B cell (primary cell): ENCODE results near the gene OSR1. TPM values are rescaled to one million over a fixed set of nuclear protein-coding genes. Genes with fewer than 3 reads are reported as not detected.

Source experiments
- ATAC-seq: fragments of 200-7000 bp; cut with Tn5 transposase; one replicate; pipeline ENCODE4 v1.10.0; 2021; ENCODE audit warnings: low read depth, mild to moderate bottlenecking, moderate number of reproducible peaks, moderate library complexity
- CTCF ChIA-PET: fragments of 350-600 bp; sonication (Branson Sonifier 250); formaldehyde crosslinking; loops from one replicate; lab custom pipeline; 2021; ENCODE audit warnings: antibody characterized with exemption, inconsistent platforms; lab: Charles Lee
- POLR2A ChIA-PET: fragments of 350-600 bp; sonication (Branson Sonifier 250); formaldehyde crosslinking; loops from one replicate; lab custom pipeline; 2021; ENCODE audit warnings: antibody characterized with exemption; lab: Charles Lee
- DNase-seq: peaks from one replicate; pipeline ENCODE4 v3.0.0; 2013
- H2AFZ ChIP-seq: 2 replicates; pipeline ENCODE4 v1.6.1; 2012; ENCODE audit warnings: mild to moderate bottlenecking, low read depth, low read length; ENCODE audit not compliant: insufficient read depth, poor library complexity, severe bottlenecking
- H3K27ac ChIP-seq, 2 donors: 1 replicate in 1 of 2; 2 replicates in 1 of 2; pipeline ENCODE4 v1.5.1; 2012 to 2013; ENCODE audit warnings: low read length in 2 of 2, mild to moderate bottlenecking in 2 of 2, moderate library complexity in 1 of 2
- H3K27me3 ChIP-seq, 4 experiments: fragments of 200-600 bp in 1 of 4; sonication (generic) in 1 of 4; replicated peaks in 1 of 4; 1 replicate in 2 of 4; 2 replicates in 2 of 4; pipeline versions ENCODE4 v1.6.1 to v1.7.0; 2013 to 2016; ENCODE audit warnings: low read length in 3 of 4, mild to moderate bottlenecking in 2 of 4, mixed read lengths in 1 of 4, moderate library complexity in 1 of 4; ENCODE audit not compliant: insufficient read depth in 4 of 4, control insufficient read depth in 3 of 4; ENCODE audit errors: control extremely low read depth in 1 of 4
- H3K36me3 ChIP-seq, 2 experiments: replicated peaks in 1 of 2; 1 replicate in 1 of 2; 2 replicates in 1 of 2; pipeline versions ENCODE4 v1.6.1 to v1.7.1; 2013; ENCODE audit warnings: low read length in 1 of 2; ENCODE audit not compliant: insufficient read depth in 2 of 2, control insufficient read depth in 1 of 2; ENCODE audit errors: control extremely low read depth in 1 of 2, extremely low read depth in 1 of 2
- H3K4me1 ChIP-seq, 2 donors: fragments of 200-600 bp in 1 of 2; sonication (generic) in 1 of 2; 1 replicate in 1 of 2; 2 replicates in 1 of 2; pipeline versions ENCODE4 v1.5.1 to v1.6.1; 2013 to 2017; ENCODE audit warnings: low read length in 2 of 2; ENCODE audit not compliant: control insufficient read depth in 2 of 2, insufficient read depth in 2 of 2
- H3K4me2 ChIP-seq: replicated peaks from 2 replicates; pipeline ENCODE3; 2012; ENCODE audit warnings: mild to moderate bottlenecking, low read depth, low read length; ENCODE audit not compliant: poor library complexity, severe bottlenecking
- H3K4me3 ChIP-seq, 5 experiments: fragments of 200-600 bp in 1 of 5; sonication (generic) in 1 of 5; 1 replicate in 3 of 5; 2 replicates in 2 of 5; pipeline versions ENCODE4 v1.5.1 to v1.7.0; 2011 to 2016; ENCODE audit warnings: low read length in 4 of 5, mild to moderate bottlenecking in 4 of 5, low read depth in 2 of 5, control low read depth in 1 of 5, moderate library complexity in 1 of 5; ENCODE audit not compliant: insufficient read depth in 1 of 5; ENCODE audit errors: control extremely low read depth in 1 of 5, extremely low read depth in 1 of 5
- H3K79me2 ChIP-seq: fragments of 200-600 bp; sonication (generic); one replicate; pipeline ENCODE4 v1.6.0; 2016; ENCODE audit warnings: low read length; ENCODE audit not compliant: control insufficient read depth, insufficient read depth
- H3K9ac ChIP-seq: fragments of 200-600 bp; sonication (generic); 2 replicates; pipeline ENCODE4 v1.6.1; 2017; ENCODE audit warnings: mild to moderate bottlenecking, low read length, moderate library complexity
- H3K9me3 ChIP-seq, 3 donors: one replicate each; pipeline versions ENCODE4 v1.6.1 to v1.7.1; 2013; ENCODE audit warnings: low read length in 2 of 3; ENCODE audit not compliant: control insufficient read depth in 2 of 3, insufficient read depth in 1 of 3; ENCODE audit errors: control extremely low read depth in 1 of 3
- H4K20me1 ChIP-seq: 2 replicates; pipeline ENCODE4 v1.6.0; 2012; ENCODE audit warnings: mild to moderate bottlenecking, low read length; ENCODE audit not compliant: insufficient read depth, control insufficient read depth, poor library complexity, severe bottlenecking
- H3K27ac Mint-ChIP-seq: one replicate; pipeline ENCODE4 v1.8.0; 2021; ENCODE audit warnings: mixed read lengths
- H3K27me3 Mint-ChIP-seq: one replicate; pipeline ENCODE4 v1.8.0; 2021; ENCODE audit warnings: mixed read lengths
- H3K4me1 Mint-ChIP-seq: one replicate; pipeline ENCODE4 v1.8.0; 2021; ENCODE audit warnings: mixed read lengths
- H3K4me3 Mint-ChIP-seq: one replicate; pipeline ENCODE4 v1.8.0; 2021; ENCODE audit warnings: mixed read lengths
- H3K9me3 Mint-ChIP-seq: one replicate; pipeline ENCODE4 v1.8.0; 2022; ENCODE audit warnings: mixed read lengths; ENCODE audit not compliant: insufficient read depth
- EZH2 ChIP-seq: IDR thresholded peaks from 2 replicates; pipeline ENCODE4 v1.6.1; 2012; ENCODE audit warnings: borderline replicate concordance, low read depth, mild to moderate bottlenecking, moderate library complexity, low read length; ENCODE audit not compliant: insufficient read depth, poor library complexity, severe bottlenecking
- WGBS: methylation state at CpG from one replicate; pipeline ENCODE4 v1.1.5; 2013; ENCODE audit warnings: missing lambda C conversion rate; ENCODE audit not compliant: insufficient coverage; 5-methylcytosine and 5-hydroxymethylcytosine counted together
- intact Hi-C: fragments of 100-400 bp; cut with micrococcal nuclease; formaldehyde crosslinking; loops from one replicate; pipeline ENCODE4 v1.10.0; 2022
- polyA plus RNA-seq: library from polyadenylated mRNA; depleted of rRNA; stranded (reverse); fragments of >200 nt; gene quantifications from 2 replicates; pipeline ENCODE4 v1.2.3, GENCODE V29; 2012
- total RNA-seq, 2 donors: library from RNA; stranded (reverse); fragments of 120-200 nt in 1 of 2; gene quantifications; 1 replicate in 1 of 2; 2 replicates in 1 of 2; pipeline versions ENCODE4 v1.2.3 to v1.2.4, GENCODE V29; 2013 to 2022
- TF ChIP-seq, protein P1 (sequence below): fragments of 200-600 bp; IDR thresholded peaks from one replicate; pipeline ENCODE4 v1.8.0; 2022; ENCODE audit warnings: antibody characterized with exemption, mild to moderate bottlenecking

OSR1 gene
- total and polyA plus RNA-seq, 2 donors (not counting 1 experiment from before 2014, with no cell fraction given): not detected

DNA sequence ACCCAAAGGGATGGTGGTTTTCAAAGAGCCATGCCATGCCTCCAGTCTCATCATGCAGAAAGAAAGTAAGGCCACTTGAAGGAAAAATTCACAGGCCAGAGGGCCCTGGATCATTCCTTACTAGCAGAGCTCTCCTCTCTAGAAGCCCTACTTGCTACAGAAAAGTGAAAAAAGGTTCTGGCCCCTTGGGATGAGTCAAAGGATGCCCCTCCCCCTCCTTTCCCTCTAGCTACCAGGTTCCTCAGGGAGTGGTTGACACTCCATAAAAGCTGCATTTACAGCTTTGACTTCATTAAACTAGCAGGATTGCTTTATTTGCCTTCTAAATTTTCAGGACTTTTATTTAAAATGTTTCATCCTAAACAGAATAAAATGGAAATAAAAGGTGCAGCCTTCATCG lies 21.2 kb downstream of the OSR1 start:
- H3K4me3 Mint-ChIP-seq: no peak overlapping the region
- TF ChIP-seq, protein P1, sequence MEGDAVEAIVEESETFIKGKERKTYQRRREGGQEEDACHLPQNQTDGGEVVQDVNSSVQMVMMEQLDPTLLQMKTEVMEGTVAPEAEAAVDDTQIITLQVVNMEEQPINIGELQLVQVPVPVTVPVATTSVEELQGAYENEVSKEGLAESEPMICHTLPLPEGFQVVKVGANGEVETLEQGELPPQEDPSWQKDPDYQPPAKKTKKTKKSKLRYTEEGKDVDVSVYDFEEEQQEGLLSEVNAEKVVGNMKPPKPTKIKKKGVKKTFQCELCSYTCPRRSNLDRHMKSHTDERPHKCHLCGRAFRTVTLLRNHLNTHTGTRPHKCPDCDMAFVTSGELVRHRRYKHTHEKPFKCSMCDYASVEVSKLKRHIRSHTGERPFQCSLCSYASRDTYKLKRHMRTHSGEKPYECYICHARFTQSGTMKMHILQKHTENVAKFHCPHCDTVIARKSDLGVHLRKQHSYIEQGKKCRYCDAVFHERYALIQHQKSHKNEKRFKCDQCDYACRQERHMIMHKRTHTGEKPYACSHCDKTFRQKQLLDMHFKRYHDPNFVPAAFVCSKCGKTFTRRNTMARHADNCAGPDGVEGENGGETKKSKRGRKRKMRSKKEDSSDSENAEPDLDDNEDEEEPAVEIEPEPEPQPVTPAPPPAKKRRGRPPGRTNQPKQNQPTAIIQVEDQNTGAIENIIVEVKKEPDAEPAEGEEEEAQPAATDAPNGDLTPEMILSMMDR: no peak
- no peak for TF ChIP-seq EZH2
- CTCF ChIA-PET: no interaction called here
- no CpG with 5 or more reads among the region's 1 CpG for WGBS
- Histone ChIP-seq H3K27me3 (no peaks in the 10 kb centered on the region), H4K20me1 (no peaks in the 10 kb centered on the region), H3K9me3 (no peaks in the 10 kb centered on the region), H3K4me2 (no peak overlapping the region), H3K4me3 (no peak overlapping the region), H3K4me1 (no peaks in the 10 kb centered on the region), H3K79me2 (no peaks in the 10 kb centered on the region), H3K27ac (no peak overlapping the region), H3K36me3 (peaks cover 0 to 5% of the 10 kb centered on the region in 2 experiments), H3K9ac (no peak overlapping the region), H2AFZ (no peak overlapping the region)
- no peak for ATAC-seq
- H3K9me3 Mint-ChIP-seq: no peaks in the 10 kb centered on the region
- intact Hi-C loops: no loop called here
- POLR2A ChIA-PET: no interaction called here
- no peak overlapping the region for H3K27ac Mint-ChIP-seq
- no peaks in the 10 kb centered on the region for H3K27me3 Mint-ChIP-seq
- no peak for DNase-seq
- no peaks in the 10 kb centered on the region for H3K4me1 Mint-ChIP-seq

DNA sequence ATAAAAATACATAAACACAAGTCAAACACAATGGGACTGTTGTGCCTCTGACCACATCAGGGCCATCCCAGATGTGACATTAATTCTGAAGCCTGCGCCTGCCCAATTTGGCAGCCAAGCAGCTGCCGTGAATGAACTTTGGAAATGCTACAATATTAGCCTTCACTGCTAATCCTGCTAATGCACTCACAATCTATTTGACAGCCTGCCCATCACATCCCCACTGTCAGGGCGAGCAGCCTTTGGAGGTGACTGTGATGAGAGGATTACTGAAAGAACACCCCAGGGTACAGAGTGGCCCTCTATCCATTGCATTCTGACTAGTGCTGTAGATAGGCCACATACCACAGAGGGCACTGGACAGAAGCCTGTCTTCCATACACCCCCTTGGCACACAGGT lies 21.6 kb downstream of the OSR1 start:
- POLR2A ChIA-PET: no interaction called here
- 100% methylated on average over 1 of the region's 3 CpGs for WGBS
- no peak overlapping the region for H3K9ac ChIP-seq

More for the DNA sequence above, 21.6 kb downstream of the OSR1 start:
- TF ChIP-seq, protein P1: no peak
- TF ChIP-seq EZH2: no peak
- Mint-ChIP-seq H3K4me1 (no peaks in the 10 kb centered on the region), H3K27ac (no peak overlapping the region), H3K27me3 (no peaks in the 10 kb centered on the region), H3K9me3 (no peaks in the 10 kb centered on the region), H3K4me3 (no peak overlapping the region)
- Histone ChIP-seq H3K4me3 (no peak overlapping the region), H3K4me1 (no peaks in the 10 kb centered on the region), H3K9me3 (no peaks in the 10 kb centered on the region), H3K27me3 (no peaks in the 10 kb centered on the region), H3K27ac (no peak overlapping the region), H3K36me3 (peaks cover 0 to 5% of the 10 kb centered on the region in 2 experiments), H3K79me2 (no peaks in the 10 kb centered on the region), H3K4me2 (no peak overlapping the region), H2AFZ (no peak overlapping the region), H4K20me1 (no peaks in the 10 kb centered on the region)
- no peak for DNase-seq
- ATAC-seq: no peak
- intact Hi-C loops: no loop called here
- CTCF ChIA-PET: no interaction called here
